ENCODE data around the gene PCBD1.

The PCBD1 gene

GRCh38 chr10:70917635-70918034 is 29.3 kb upstream of the PCBD1 start:
- DNase-seq (ENCODE audit: low read depth in 3 of 3) = no peak

- no peak for DNase-seq (ENCODE audit: low read depth in 3 of 3)
These were observed 28.9 kb upstream of the PCBD1 start for GRCh38 chr10:70917226-70917625.

GRCh38 chr10:70916241-70916640 is 27.9 kb upstream of the PCBD1 start:
- no peak for DNase-seq (ENCODE audit: low read depth in 3 of 3)

- no peak for DNase-seq (ENCODE audit: low read depth in 3 of 3)
These were observed 27.4 kb upstream of the PCBD1 start for GRCh38 chr10:70915806-70916205.

GRCh38 chr10:70915206-70915605 is 26.8 kb upstream of the PCBD1 start:
- DNase-seq (ENCODE audit: low read depth in 3 of 3) = no peak

GRCh38 chr10:70914316-70914864 is 26.0 kb upstream of the PCBD1 start:
- DNase-seq (ENCODE audit: low read depth in 3 of 3) = no peak

GRCh38 chr10:70913893-70914240 is 25.5 kb upstream of the PCBD1 start:
- no peak for DNase-seq (ENCODE audit: low read depth in 3 of 3)

- no peak for DNase-seq (ENCODE audit: low read depth in 3 of 3)
These were observed 25.0 kb upstream of the PCBD1 start for GRCh38 chr10:70913191-70913892.

GRCh38 chr10:70912556-70912955 is 24.2 kb upstream of the PCBD1 start:
- DNase-seq (ENCODE audit: low read depth in 3 of 3) = no peak

- DNase-seq (ENCODE audit: low read depth in 3 of 3) = no peak
These were observed 23.0 kb upstream of the PCBD1 start for GRCh38 chr10:70911386-70911785.

GRCh38 chr10:70910486-70911341 is 22.3 kb upstream of the PCBD1 start:
- no peak for DNase-seq (ENCODE audit: low read depth in 3 of 3)

- no peak for DNase-seq (ENCODE audit: low read depth in 3 of 3)
These were observed 21.1 kb upstream of the PCBD1 start for GRCh38 chr10:70909326-70909935.

GRCh38 chr10:70908406-70909296 is 20.3 kb upstream of the PCBD1 start:
- DNase-seq (ENCODE audit: low read depth in 3 of 3) = no peak

- no peak for DNase-seq (ENCODE audit: low read depth in 3 of 3)
These were observed 19.5 kb upstream of the PCBD1 start for GRCh38 chr10:70907637-70908405.

- no peak for DNase-seq (ENCODE audit: low read depth in 3 of 3)
These were observed 18.7 kb upstream of the PCBD1 start for GRCh38 chr10:70906953-70907636.

GRCh38 chr10:70906031-70906783 is 17.8 kb upstream of the PCBD1 start:
- DNase-seq (ENCODE audit: low read depth in 3 of 3) = no peak

GRCh38 chr10:70905071-70906021 is 17.0 kb upstream of the PCBD1 start:
- DNase-seq (ENCODE audit: low read depth in 3 of 3) = no peak

GRCh38 chr10:70903262-70903921 is 15.0 kb upstream of the PCBD1 start:
- DNase-seq (ENCODE audit: low read depth in 3 of 3) = no peak
